GM12878 (cell line): ENCODE data around the gene PCCA. TPM values are rescaled to one million over a fixed set of nuclear protein-coding genes. Genes with fewer than 3 reads are reported as not detected.

Experiments
- ATAC-seq: fragments of 200-7000 bp; cut with Tn5 transposase; 3 replicates; pipeline ENCODE4 v1.9.1; 2020; ENCODE audit warnings: mild to moderate bottlenecking, moderate library complexity
- BruUV-seq: library from RNA; stranded (reverse); fragments of 400-500 nt; replicated peaks from 2 replicates; lab custom pipeline; 2021; lab: Mats Ljungman, UMichigan
- CTCF ChIA-PET: fragments of 300-600 bp; sonication (Branson Sonifier 250); formaldehyde crosslinking; extraction: SDS; loops from one replicate; lab custom pipeline; 2021; ENCODE audit warnings: inconsistent platforms; lab: Yijun Ruan, JAX
- POLR2A ChIA-PET: fragments of 350-600 bp; formaldehyde crosslinking; extraction: SDS; loops from one replicate; lab custom pipeline; 2021; ENCODE audit warnings: inconsistent platforms; lab: Charles Lee
- RAD21 ChIA-PET: fragments of 300-600 bp; sonication (Branson Sonifier 250); formaldehyde crosslinking; loops from one replicate; lab custom pipeline; 2023; ENCODE audit warnings: antibody characterized with exemption; ENCODE audit not compliant: unreplicated experiment; lab: Charles Lee
- SMC1A ChIA-PET: fragments of 300-600 bp; sonication (Branson Sonifier 250); formaldehyde crosslinking; loops from one replicate; lab custom pipeline; 2023; ENCODE audit not compliant: unreplicated experiment, uncharacterized antibody; lab: Charles Lee
- DNase-seq: peaks from one replicate; pipeline ENCODE4 v3.0.0-alpha.2; 2011; ENCODE audit warnings: low read depth, low spot score
- FAIRE-seq: peaks from 3 replicates; lab custom pipeline; 2011; peaks lifted over from hg19 to GRCh38; lab: Jason Lieb, UNC
- H2AFZ ChIP-seq: 2 replicates; pipeline ENCODE4 v1.6.0; 2011; ENCODE audit warnings: low read depth, low read length, control low read depth; ENCODE audit not compliant: control insufficient read depth
- H3K27ac ChIP-seq: 2 replicates; pipeline ENCODE4 v1.5.1; 2011; ENCODE audit warnings: control low read depth; ENCODE audit not compliant: control insufficient read depth, insufficient read depth
- H3K27me3 ChIP-seq, 2 experiments: replicated peaks in 1 of 2; 2 replicates each; pipeline versions ENCODE4 v1.6.0 to v1.6.1; 2011; ENCODE audit warnings: low read length in 1 of 2; ENCODE audit not compliant: control insufficient read depth in 2 of 2, insufficient read depth in 2 of 2
- H3K36me3 ChIP-seq, 2 experiments: 2 replicates each; pipeline ENCODE4 v1.5.1; 2011; ENCODE audit warnings: low read length in 1 of 2; ENCODE audit not compliant: control insufficient read depth in 2 of 2, insufficient read depth in 2 of 2
- H3K4me1 ChIP-seq: 2 replicates; pipeline ENCODE4 v1.6.1; 2011; ENCODE audit warnings: mild to moderate bottlenecking, low read length, moderate library complexity, mixed read lengths; ENCODE audit not compliant: control insufficient read depth, insufficient read depth
- H3K4me2 ChIP-seq: 2 replicates; pipeline ENCODE4 v1.6.0; 2011; ENCODE audit warnings: control low read depth; ENCODE audit not compliant: control insufficient read depth, insufficient read depth
- H3K4me3 ChIP-seq: fragments of 200-600 bp; sonication (generic); 2 replicates; pipeline ENCODE4 v1.5.1; 2016
- H3K79me2 ChIP-seq: 2 replicates; pipeline ENCODE4 v1.6.0; 2011; ENCODE audit warnings: low read length; ENCODE audit not compliant: control insufficient read depth, insufficient read depth
- H3K9ac ChIP-seq: 2 replicates; pipeline ENCODE4 v1.8.0; 2011; ENCODE audit warnings: low read length, control low read depth, mixed read lengths; ENCODE audit not compliant: control insufficient read depth, insufficient read depth
- H3K9me3 ChIP-seq: replicated peaks from 3 replicates; pipeline ENCODE4 v1.5.1; 2011; ENCODE audit warnings: mild to moderate bottlenecking, low read length; ENCODE audit not compliant: control insufficient read depth, insufficient read depth
- H4K20me1 ChIP-seq: 2 replicates; pipeline ENCODE4 v1.6.0; 2011; ENCODE audit not compliant: control insufficient read depth, insufficient read depth
- CREB1 ChIP-seq: IDR thresholded peaks from 2 replicates; pipeline ENCODE4 v1.6.1; 2012; ENCODE audit warnings: low read depth, mild to moderate bottlenecking, inconsistent platforms
- CREM ChIP-seq: IDR thresholded peaks from 2 replicates; pipeline ENCODE4 v1.6.1; 2014; ENCODE audit warnings: antibody characterized with exemption, low read depth
- NR2F1 ChIP-seq: fragments of 450-650 bp; conservative IDR thresholded peaks from 2 replicates; pipeline ENCODE4 v1.6.1; 2017; ENCODE audit warnings: mild to moderate bottlenecking
- SIX5 ChIP-seq: IDR thresholded peaks from 2 replicates; pipeline ENCODE4 v1.6.1; 2011; ENCODE audit warnings: mild to moderate bottlenecking, low read depth, low read length, moderate library complexity; ENCODE audit not compliant: severe bottlenecking
- SMAD5 ChIP-seq: IDR thresholded peaks from 2 replicates; pipeline ENCODE4 v1.6.1; 2016; ENCODE audit warnings: antibody characterized with exemption, low read depth
- SMC3 ChIP-seq: IDR thresholded peaks from 2 replicates; pipeline ENCODE4 v1.6.1; 2011; ENCODE audit warnings: low read length, improper control_type of control experiment, borderline replicate concordance
- STAT1 ChIP-seq: fragments of 450-650 bp; conservative IDR thresholded peaks from 2 replicates; pipeline ENCODE4 v1.6.1; 2014; ENCODE audit warnings: antibody characterized with exemption, mild to moderate bottlenecking
- ZNF274 ChIP-seq: IDR thresholded peaks from one replicate; pipeline ENCODE4 v1.8.0; 2011; ENCODE audit not compliant: insufficient read length, insufficient read depth
- WGBS: methylation state at CpG from one replicate; pipeline ENCODE4 v1.1.6; 2016; ENCODE audit warnings: low lambda C conversion rate; ENCODE audit not compliant: insufficient replicate concordance, insufficient coverage; ENCODE audit errors: missing lambda C conversion rate; 5-methylcytosine and 5-hydroxymethylcytosine counted together
- in situ Hi-C: fragments of 300-500 bp; cut with MboI; formaldehyde crosslinking; loops from 9 replicates; pipeline ENCODE4 v1.14.3; 2018; ENCODE audit warnings: mixed read lengths
- intact Hi-C: fragments of 100-400 bp; cut with micrococcal nuclease; formaldehyde crosslinking; loops from one replicate; pipeline ENCODE4 v1.14.2; 2022; ENCODE audit not compliant: unreplicated experiment
- polyA plus RNA-seq, 11 experiments: library from polyadenylated mRNA; depleted of rRNA in 4 of 11; unstranded in 6 of 11; stranded (reverse) in 5 of 11; fragments of >200 nt; fragmentation: Nextera tagmentation in 4 of 11; fragmentation: Illumina TruSeq in 1 of 11; extraction: Ambion mirVana in 4 of 11; extraction: Trizol in 1 of 11; gene quantifications; 1 replicate in 1 of 11; 2 replicates in 10 of 11; pipeline versions ENCODE4 v1.2.1 to v1.2.3, GENCODE V29; 2011 to 2016; ENCODE audit warnings: inconsistent platforms in 2 of 11, missing spikeins in 2 of 11, low read depth in 1 of 11
- total RNA-seq, 4 experiments: library from RNA; depleted of rRNA in 3 of 4; stranded (reverse); fragments of >200 nt in 3 of 4; fragmentation: Illumina TruSeq in 1 of 4; extraction: Trizol in 1 of 4; gene quantifications; 2 replicates each; pipeline versions ENCODE4 v1.2.1 to v1.2.3, GENCODE V29; 2013 to 2021
- TF ChIP-seq, protein P1 (sequence below): IDR thresholded peaks from 2 replicates; pipeline ENCODE4 v1.6.1; 2012; ENCODE audit warnings: low read depth, low read length, improper control_type of control experiment

The PCCA gene
- total and polyA plus RNA-seq, 10 of the 15 experiments (the other 5 are each of a cell fraction or from before 2014, with no cell fraction given) = 5.9 to 18.2 (median 12.4) TPM

DNA sequence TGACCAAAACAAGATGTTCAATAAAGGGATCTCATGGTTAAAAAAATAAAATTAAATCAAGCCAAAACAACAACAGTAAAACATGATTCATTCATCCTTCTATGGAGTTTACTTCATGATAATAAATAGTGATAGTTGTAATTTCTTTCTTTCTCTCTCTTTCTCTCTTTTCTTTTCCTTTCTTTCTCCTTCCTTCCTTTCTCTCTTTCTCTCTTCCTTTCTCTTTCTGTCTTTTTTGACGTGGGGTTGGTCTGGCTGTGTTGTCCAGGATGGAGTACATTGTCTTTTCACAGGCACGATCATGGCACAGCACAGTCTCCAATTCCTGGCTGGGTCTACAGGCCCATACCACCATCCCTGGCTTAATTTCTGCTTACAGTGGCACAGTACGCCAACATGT lies 29.1 kb upstream of the PCCA start:
- H3K4me2 ChIP-seq = no peak overlapping the region
- H3K9ac ChIP-seq = no peak overlapping the region
- DNase-seq = no peak
- FAIRE-seq = no peak
- no peak overlapping the region for H3K27ac ChIP-seq
- no peak for TF ChIP-seq STAT1
- TF ChIP-seq CREB1 = no peak
- TF ChIP-seq SMAD5 = no peak
- TF ChIP-seq SMC3 = no peak
- H2AFZ ChIP-seq = no peak overlapping the region
- BruUV-seq = no TSS peak
- CTCF ChIA-PET = no interaction called here
- no peak overlapping the region for H3K4me3 ChIP-seq
- POLR2A ChIA-PET = no interaction called here
- RAD21 ChIA-PET = no interaction called here
- no peaks in the 10 kb centered on the region for H3K79me2 ChIP-seq
- SMC1A ChIA-PET = no interaction called here
- no peak for ATAC-seq
- H3K4me1 ChIP-seq = no peaks in the 10 kb centered on the region
- H3K9me3 ChIP-seq = no peaks in the 10 kb centered on the region; the same call in 2 of the 3 replicates
- intact Hi-C loops = no loop called here
- H3K36me3 ChIP-seq = no peaks in the 10 kb centered on the region
- H3K27me3 ChIP-seq = no peaks in the 10 kb centered on the region
- WGBS = 68% methylated on average over 3 of the region's 3 CpGs
- H4K20me1 ChIP-seq = no peaks in the 10 kb centered on the region
- in situ Hi-C loops = no loop called here

DNA sequence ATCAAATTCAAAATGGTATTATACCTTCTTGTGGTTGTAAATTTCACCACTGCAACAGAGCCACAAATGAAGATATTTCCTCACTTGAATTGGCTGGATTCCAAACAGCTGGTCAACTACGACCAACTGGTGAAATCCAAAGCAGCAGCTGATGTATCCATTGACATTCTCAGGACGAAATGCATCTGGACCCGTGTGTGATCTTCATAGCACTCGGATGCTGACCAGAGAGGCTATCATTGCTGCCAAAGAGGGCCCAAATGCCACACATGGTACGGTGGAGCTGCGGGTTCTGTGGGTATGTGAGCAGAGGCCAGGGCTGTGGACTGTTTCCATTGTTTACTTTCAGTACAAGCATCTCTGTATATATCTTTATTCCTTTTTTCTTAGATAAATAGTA lies 25.6 kb upstream of the PCCA start:
- no peaks in the 10 kb centered on the region for H3K36me3 ChIP-seq
- H3K9me3 ChIP-seq = no peaks in the 10 kb centered on the region; the same call in 2 of the 3 replicates
- no peak overlapping the region for H3K27ac ChIP-seq
- H3K27me3 ChIP-seq = no peaks in the 10 kb centered on the region
- H3K9ac ChIP-seq = no peak overlapping the region
- H3K4me1 ChIP-seq = no peaks in the 10 kb centered on the region
- FAIRE-seq (no peak), ATAC-seq (no peak), DNase-seq (no peak)
- no peak overlapping the region for H3K4me2 ChIP-seq
- 55% methylated on average over 6 of the region's 6 CpGs for WGBS
- no TSS peak for BruUV-seq
- SMC1A ChIA-PET = no interaction called here
- POLR2A ChIA-PET = no interaction called here
- RAD21 ChIA-PET = no interaction called here
- no peaks in the 10 kb centered on the region for H3K79me2 ChIP-seq
- no peak for TF ChIP-seq CREM
- TF ChIP-seq SIX5 = no peak
- no peak for TF ChIP-seq NR2F1
- TF ChIP-seq, protein P1, sequence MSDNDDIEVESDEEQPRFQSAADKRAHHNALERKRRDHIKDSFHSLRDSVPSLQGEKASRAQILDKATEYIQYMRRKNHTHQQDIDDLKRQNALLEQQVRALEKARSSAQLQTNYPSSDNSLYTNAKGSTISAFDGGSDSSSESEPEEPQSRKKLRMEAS = no peak
- TF ChIP-seq ZNF274 = no peak
- in situ Hi-C loops = no loop called here
- H3K4me3 ChIP-seq = no peak overlapping the region
- intact Hi-C loops = no loop called here
- H2AFZ ChIP-seq = no peak overlapping the region
- CTCF ChIA-PET = no interaction called here
- no peaks in the 10 kb centered on the region for H4K20me1 ChIP-seq
